Measurements from ENCODE around the gene TRIOBP. TPM values are rescaled to one million over a fixed set of nuclear protein-coding genes. Genes with fewer than 3 reads are reported as not detected.
A peak's percentile ranks its signal among the peaks of the same experiment; 100 is the strongest.

The TRIOBP gene
- total and polyA plus RNA-seq, 2 of the 13 experiments (the other 11 are each of a cell fraction or from before 2014, with no cell fraction given) = 6.1 to 15.4 TPM

DNA sequence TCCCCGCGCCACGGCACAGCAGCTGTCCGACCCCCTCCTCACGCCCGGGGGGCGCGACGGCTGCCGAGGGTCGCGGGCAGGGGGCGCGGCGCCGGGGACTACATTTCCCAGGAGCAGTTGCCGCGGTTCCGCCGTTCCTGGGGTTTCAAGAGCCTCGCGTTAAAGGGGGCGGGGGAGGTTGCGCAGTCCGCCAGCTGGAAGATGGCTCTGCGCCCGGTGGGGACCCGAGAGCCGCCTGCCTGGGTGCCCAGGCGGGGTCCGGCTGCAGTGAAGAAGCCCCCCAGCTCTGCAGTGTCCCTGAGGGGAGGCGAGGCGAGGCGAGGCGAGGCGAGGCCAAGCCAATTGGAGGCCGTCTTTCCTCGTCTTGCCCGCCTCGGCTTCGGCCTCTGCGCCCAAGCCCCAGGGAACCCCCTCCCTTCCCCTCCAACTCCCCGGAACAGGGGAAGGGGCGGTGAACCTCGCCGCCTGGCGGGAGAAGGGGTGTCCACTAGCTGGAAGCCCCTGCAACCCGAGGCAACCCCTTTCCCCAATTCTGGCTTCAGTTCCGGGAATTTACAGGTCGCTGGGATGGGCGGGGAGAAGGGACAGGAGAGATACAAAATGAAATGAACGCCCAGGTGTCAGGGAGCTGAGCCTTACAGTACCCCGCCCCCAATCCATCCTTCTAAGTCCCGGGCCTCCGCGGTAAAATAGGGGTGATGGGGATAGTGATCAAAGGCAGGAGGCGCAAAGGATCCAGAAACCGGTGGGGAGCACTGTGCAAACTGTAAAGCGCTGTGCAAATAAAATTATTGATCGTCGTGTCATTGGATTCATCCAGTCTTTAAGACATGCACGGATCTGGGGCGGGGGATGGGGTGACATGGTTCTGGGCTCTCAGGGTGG lies 105.7 kb downstream of the TRIOBP start (continued):
- TF ChIP-seq, protein P1, sequence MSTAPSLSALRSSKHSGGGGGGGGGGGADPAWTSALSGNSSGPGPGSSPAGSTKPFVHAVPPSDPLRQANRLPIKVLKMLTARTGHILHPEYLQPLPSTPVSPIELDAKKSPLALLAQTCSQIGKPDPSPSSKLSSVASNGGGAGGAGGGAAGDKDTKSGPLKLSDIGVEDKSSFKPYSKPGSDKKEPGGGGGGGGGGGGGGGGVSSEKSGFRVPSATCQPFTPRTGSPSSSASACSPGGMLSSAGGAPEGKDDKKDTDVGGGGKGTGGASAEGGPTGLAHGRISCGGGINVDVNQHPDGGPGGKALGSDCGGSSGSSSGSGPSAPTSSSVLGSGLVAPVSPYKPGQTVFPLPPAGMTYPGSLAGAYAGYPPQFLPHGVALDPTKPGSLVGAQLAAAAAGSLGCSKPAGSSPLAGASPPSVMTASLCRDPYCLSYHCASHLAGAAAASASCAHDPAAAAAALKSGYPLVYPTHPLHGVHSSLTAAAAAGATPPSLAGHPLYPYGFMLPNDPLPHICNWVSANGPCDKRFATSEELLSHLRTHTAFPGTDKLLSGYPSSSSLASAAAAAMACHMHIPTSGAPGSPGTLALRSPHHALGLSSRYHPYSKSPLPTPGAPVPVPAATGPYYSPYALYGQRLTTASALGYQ (CRISPR knock-in tag; IDR thresholded peaks at IDR 0.05) = no peak
- peak; percentile 70; the same call in 1 of the 2 replicates for TF ChIP-seq ZNF879 (CRISPR knock-in tag; IDR thresholded peaks at IDR 0.05)
- no peak for TF ChIP-seq ZNF3 (CRISPR knock-in tag; IDR thresholded peaks at IDR 0.05)
- TF ChIP-seq PAX8 (CRISPR knock-in tag; IDR thresholded peaks at IDR 0.05; ENCODE audit: borderline replicate concordance) = no peak
- TF ChIP-seq SETDB1 (CRISPR knock-in tag; IDR thresholded peaks at IDR 0.05; ENCODE audit: borderline replicate concordance) = no peak
- TF ChIP-seq, protein P2, sequence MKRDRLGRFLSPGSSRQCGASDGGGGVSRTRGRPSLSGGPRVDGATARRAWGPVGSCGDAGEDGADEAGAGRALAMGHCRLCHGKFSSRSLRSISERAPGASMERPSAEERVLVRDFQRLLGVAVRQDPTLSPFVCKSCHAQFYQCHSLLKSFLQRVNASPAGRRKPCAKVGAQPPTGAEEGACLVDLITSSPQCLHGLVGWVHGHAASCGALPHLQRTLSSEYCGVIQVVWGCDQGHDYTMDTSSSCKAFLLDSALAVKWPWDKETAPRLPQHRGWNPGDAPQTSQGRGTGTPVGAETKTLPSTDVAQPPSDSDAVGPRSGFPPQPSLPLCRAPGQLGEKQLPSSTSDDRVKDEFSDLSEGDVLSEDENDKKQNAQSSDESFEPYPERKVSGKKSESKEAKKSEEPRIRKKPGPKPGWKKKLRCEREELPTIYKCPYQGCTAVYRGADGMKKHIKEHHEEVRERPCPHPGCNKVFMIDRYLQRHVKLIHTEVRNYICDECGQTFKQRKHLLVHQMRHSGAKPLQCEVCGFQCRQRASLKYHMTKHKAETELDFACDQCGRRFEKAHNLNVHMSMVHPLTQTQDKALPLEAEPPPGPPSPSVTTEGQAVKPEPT (CRISPR knock-in tag; IDR thresholded peaks at IDR 0.05; ENCODE audit: low read depth) = no peak
- TF ChIP-seq SALL1 (CRISPR knock-in tag; IDR thresholded peaks at IDR 0.05) = peak; percentile 34; the same call in 1 of the 2 replicates
- TF ChIP-seq IKZF1 (IDR thresholded peaks at IDR 0.05) = no peak
- TF ChIP-seq RFX1 (IDR thresholded peaks at IDR 0.05) = no peak
- TF ChIP-seq MXI1 (IDR thresholded peaks at IDR 0.05; ENCODE audit: borderline replicate concordance, low read depth, low read length) = no peak
- no peak for TF ChIP-seq ZNF713 (CRISPR knock-in tag; IDR thresholded peaks at IDR 0.05)
- TF ChIP-seq, protein P3, sequence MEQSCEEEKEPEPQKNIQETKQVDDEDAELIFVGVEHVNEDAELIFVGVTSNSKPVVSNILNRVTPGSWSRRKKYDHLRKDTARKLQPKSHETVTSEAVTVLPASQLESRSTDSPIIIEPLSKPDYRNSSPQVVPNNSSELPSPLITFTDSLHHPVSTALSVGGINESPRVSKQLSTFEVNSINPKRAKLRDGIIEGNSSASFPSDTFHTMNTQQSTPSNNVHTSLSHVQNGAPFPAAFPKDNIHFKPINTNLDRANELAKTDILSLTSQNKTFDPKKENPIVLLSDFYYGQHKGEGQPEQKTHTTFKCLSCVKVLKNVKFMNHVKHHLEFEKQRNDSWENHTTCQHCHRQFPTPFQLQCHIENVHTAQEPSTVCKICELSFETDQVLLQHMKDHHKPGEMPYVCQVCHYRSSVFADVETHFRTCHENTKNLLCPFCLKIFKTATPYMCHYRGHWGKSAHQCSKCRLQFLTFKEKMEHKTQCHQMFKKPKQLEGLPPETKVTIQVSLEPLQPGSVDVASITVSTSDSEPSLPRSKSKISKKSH (CRISPR knock-in tag; IDR thresholded peaks at IDR 0.05; ENCODE audit: borderline replicate concordance) = no peak; the same call in 1 of the 2 replicates
- TF ChIP-seq, protein P4, sequence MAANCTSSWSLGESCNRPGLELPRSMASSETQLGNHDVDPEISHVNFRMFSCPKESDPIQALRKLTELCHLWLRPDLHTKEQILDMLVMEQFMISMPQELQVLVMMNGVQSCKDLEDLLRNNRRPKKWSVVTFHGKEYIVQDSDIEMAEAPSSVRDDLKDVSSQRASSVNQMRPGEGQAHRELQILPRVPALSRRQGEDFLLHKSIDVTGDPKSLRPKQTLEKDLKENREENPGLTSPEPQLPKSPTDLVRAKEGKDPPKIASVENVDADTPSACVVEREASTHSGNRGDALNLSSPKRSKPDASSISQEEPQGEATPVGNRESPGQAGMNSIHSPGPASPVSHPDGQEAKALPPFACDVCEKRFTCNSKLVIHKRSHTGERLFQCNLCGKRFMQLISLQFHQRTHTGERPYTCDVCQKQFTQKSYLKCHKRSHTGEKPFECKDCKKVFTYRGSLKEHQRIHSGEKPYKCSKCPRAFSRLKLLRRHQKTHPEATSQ (CRISPR knock-in tag; IDR thresholded peaks at IDR 0.05; ENCODE audit: borderline replicate concordance) = no peak; the same call in 1 of the 2 replicates
- no peak for TF ChIP-seq DNMT1 (CRISPR knock-in tag; IDR thresholded peaks at IDR 0.05)
- no peak for TF ChIP-seq ZNF33B (CRISPR knock-in tag; IDR thresholded peaks at IDR 0.05)
- TF ChIP-seq JDP2 (CRISPR knock-in tag; IDR thresholded peaks at IDR 0.05; ENCODE audit: borderline replicate concordance) = no peak
- 0 out of 2 replicates have a peak, but pooled peaks have one; percentile 4 for TF ChIP-seq GFI1 (CRISPR knock-in tag; IDR thresholded peaks at IDR 0.05; ENCODE audit: borderline replicate concordance)
- TF ChIP-seq ZNF891 (CRISPR knock-in tag; IDR thresholded peaks at IDR 0.05) = no peak
- TF ChIP-seq PHF8 (CRISPR knock-in tag; IDR thresholded peaks at IDR 0.05) = peak; percentile 57; the same call in 1 of the 2 replicates
